NCI-H1436 (cell line): ENCODE measurements around the gene GRM2.

Source experiments
- DNase-seq: peaks from one replicate; lab custom pipeline; 2025; lab: John Stamatoyannopoulos, UW

The GRM2 gene

GRCh38 chr3:51680663-51681230, 26.1 kb upstream of the GRM2 start:
- no peak for DNase-seq

GRCh38 chr3:51681453-51681852, 25.4 kb upstream of the GRM2 start:
- no peak for DNase-seq

GRCh38 chr3:51682079-51682478, 24.8 kb upstream of the GRM2 start:
- DNase-seq, result peak; percentile 26

- DNase-seq, result no peak
These were observed 24.3 kb upstream of the GRM2 start for GRCh38 chr3:51682526-51682925.

- DNase-seq, result no peak
These were observed 23.3 kb upstream of the GRM2 start for GRCh38 chr3:51683566-51683965.

GRCh38 chr3:51684971-51685751, 21.7 kb upstream of the GRM2 start:
- no peak for DNase-seq

- DNase-seq, result no peak
These were observed 20.8 kb upstream of the GRM2 start for GRCh38 chr3:51686056-51686455.

GRCh38 chr3:51686512-51687215, 20.2 kb upstream of the GRM2 start:
- no peak for DNase-seq

- DNase-seq, result no peak
These were observed 19.2 kb upstream of the GRM2 start for GRCh38 chr3:51687431-51688205.

- no peak for DNase-seq
These were observed 18.7 kb upstream of the GRM2 start for GRCh38 chr3:51688206-51688600.

GRCh38 chr3:51691021-51691420, 15.8 kb upstream of the GRM2 start:
- no peak for DNase-seq

GRCh38 chr3:51691949-51692348, 14.9 kb upstream of the GRM2 start:
- no peak for DNase-seq

- DNase-seq, result no peak
These were observed 13.9 kb upstream of the GRM2 start for GRCh38 chr3:51692980-51693395.

GRCh38 chr3:51696954-51697353, 9.9 kb upstream of the GRM2 start:
- no peak for DNase-seq

GRCh38 chr3:51698209-51698608, 8.7 kb upstream of the GRM2 start:
- no peak for DNase-seq

GRCh38 chr3:51700403-51700802, 6.5 kb upstream of the GRM2 start:
- DNase-seq, result no peak

GRCh38 chr3:51702156-51702555, 4.7 kb upstream of the GRM2 start:
- no peak for DNase-seq

GRCh38 chr3:51703068-51703760, 3.7 kb upstream of the GRM2 start:
- DNase-seq, result no peak

- DNase-seq, result no peak
These were observed 2.9 kb upstream of the GRM2 start for GRCh38 chr3:51703761-51704510.

- DNase-seq, result no peak
These were observed 2.3 kb upstream of the GRM2 start for GRCh38 chr3:51704511-51704950.
